ENCODE measurements around the gene UBE2J2.

- TF ChIP-seq, protein P1, sequence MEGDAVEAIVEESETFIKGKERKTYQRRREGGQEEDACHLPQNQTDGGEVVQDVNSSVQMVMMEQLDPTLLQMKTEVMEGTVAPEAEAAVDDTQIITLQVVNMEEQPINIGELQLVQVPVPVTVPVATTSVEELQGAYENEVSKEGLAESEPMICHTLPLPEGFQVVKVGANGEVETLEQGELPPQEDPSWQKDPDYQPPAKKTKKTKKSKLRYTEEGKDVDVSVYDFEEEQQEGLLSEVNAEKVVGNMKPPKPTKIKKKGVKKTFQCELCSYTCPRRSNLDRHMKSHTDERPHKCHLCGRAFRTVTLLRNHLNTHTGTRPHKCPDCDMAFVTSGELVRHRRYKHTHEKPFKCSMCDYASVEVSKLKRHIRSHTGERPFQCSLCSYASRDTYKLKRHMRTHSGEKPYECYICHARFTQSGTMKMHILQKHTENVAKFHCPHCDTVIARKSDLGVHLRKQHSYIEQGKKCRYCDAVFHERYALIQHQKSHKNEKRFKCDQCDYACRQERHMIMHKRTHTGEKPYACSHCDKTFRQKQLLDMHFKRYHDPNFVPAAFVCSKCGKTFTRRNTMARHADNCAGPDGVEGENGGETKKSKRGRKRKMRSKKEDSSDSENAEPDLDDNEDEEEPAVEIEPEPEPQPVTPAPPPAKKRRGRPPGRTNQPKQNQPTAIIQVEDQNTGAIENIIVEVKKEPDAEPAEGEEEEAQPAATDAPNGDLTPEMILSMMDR (IDR thresholded peaks at IDR 0.05; ENCODE audit: low read depth, low read length), result no peak
- no peak for TF ChIP-seq EZH2phosphoT487 (IDR thresholded peaks at IDR 0.05; ENCODE audit: low read depth)
Measured at GRCh38 chr1:1320666-1321448, 47.2 kb upstream of the UBE2J2 start.

Data from OCI-LY3 (cell line).